ENCODE results near the gene LAPTM5.

DNA sequence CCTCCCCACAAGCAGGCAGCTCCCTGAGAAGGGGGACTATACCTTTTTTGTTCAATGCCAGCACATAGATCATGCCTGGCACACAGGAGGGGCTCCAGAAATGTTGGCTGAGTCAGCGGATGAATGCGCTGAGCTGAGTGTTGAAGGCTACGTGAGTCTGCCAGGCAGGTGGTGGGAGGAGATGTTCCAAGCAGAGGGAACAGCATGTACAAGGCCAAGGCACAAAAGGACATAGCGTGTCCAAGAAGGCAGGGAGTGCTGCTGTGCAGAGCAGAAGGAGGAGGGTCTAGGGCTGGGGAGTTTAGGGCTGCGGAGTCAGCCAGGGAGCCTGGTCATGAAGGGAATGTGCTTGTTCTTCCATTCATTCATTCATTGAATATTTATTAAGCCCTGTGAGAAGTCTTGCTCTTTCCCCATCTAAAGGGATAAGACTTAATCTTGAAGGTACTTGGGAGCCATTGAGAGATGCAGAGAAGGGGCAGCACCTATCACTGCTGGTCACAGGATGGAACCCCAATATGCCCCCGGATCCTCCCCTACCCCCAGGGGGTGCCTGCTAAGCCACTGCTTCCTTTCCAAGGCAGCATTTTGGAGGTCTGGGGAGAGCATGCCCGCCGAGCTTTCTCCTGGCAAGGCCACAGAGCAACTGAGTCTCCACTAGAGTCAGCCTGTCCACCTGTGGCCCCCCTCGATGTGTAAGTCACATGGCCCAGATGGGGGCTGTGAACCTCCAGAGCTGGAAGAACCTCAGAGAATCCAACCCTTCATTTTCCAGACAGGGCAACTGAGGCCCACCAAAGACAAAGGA lies 31.2 kb upstream of the LAPTM5 start:
- TF ChIP-seq POLR2AphosphoS5 (IDR thresholded peaks at IDR 0.05): no peak
- TF ChIP-seq POLR2A (IDR thresholded peaks at IDR 0.05): no peak

All from upper lobe of left lung (tissue), 4 donors.